Measurements from ENCODE around the gene NLRX1.
"Not testable (repeated sequence)": the region's sequence is repeated elsewhere in the genome, so short reads cannot be mapped to it uniquely, and the experiment has no call there.

Gene NLRX1

GRCh38 chr11:119185981-119186634, 17.6 kb downstream of the NLRX1 start:
- Mint-ChIP-seq H3K9me3 (no peaks in the 10 kb centered on the region), H3K4me3 (no peak overlapping the region), H3K36me3 (ENCODE audit: low read depth) (peaks cover 10% of the 10 kb centered on the region), H3K4me1 (ENCODE audit: low read depth) (no peaks in the 10 kb centered on the region), H3K27ac (no peak overlapping the region), H3K27me3 (ENCODE audit: low read depth) (no peaks in the 10 kb centered on the region)
- no peak for DNase-seq (ENCODE audit: low spot score)

GRCh38 chr11:119187123-119187892, 18.8 kb downstream of the NLRX1 start:
- no peaks in the 10 kb centered on the region for H3K4me1 Mint-ChIP-seq (ENCODE audit: low read depth)
- H3K4me3 Mint-ChIP-seq = no peak overlapping the region
- DNase-seq (ENCODE audit: low spot score) = no peak
- H3K36me3 Mint-ChIP-seq (ENCODE audit: low read depth) = peaks cover 6% of the 10 kb centered on the region
- no peak overlapping the region for H3K27ac Mint-ChIP-seq
- H3K27me3 Mint-ChIP-seq (ENCODE audit: low read depth) = no peaks in the 10 kb centered on the region
- no peaks in the 10 kb centered on the region for H3K9me3 Mint-ChIP-seq

- Mint-ChIP-seq H3K9me3 (no peaks in the 10 kb centered on the region), H3K27ac (no peak overlapping the region), H3K4me1 (ENCODE audit: low read depth) (no peaks in the 10 kb centered on the region), H3K27me3 (ENCODE audit: low read depth) (no peaks in the 10 kb centered on the region), H3K36me3 (ENCODE audit: low read depth) (peaks cover 5% of the 10 kb centered on the region), H3K4me3 (no peak overlapping the region)
- no peak for DNase-seq (ENCODE audit: low spot score)
These were observed 19.5 kb downstream of the NLRX1 start for GRCh38 chr11:119188067-119188466.

- no peaks in the 10 kb centered on the region for H3K27me3 Mint-ChIP-seq (ENCODE audit: low read depth)
- peaks cover 2% of the 10 kb centered on the region for H3K36me3 Mint-ChIP-seq (ENCODE audit: low read depth)
- no peak overlapping the region for H3K4me3 Mint-ChIP-seq
- no peak overlapping the region for H3K27ac Mint-ChIP-seq
- no peaks in the 10 kb centered on the region for H3K9me3 Mint-ChIP-seq
- DNase-seq (ENCODE audit: low spot score) = no peak
- no peaks in the 10 kb centered on the region for H3K4me1 Mint-ChIP-seq (ENCODE audit: low read depth)
These were observed 20.4 kb downstream of the NLRX1 start for GRCh38 chr11:119188887-119189286.

GRCh38 chr11:119189393-119189792, 20.9 kb downstream of the NLRX1 start:
- Mint-ChIP-seq H3K27me3 (ENCODE audit: low read depth) (no peaks in the 10 kb centered on the region), H3K4me3 (no peak overlapping the region), H3K36me3 (ENCODE audit: low read depth) (no peaks in the 10 kb centered on the region), H3K4me1 (ENCODE audit: low read depth) (no peaks in the 10 kb centered on the region), H3K9me3 (no peaks in the 10 kb centered on the region), H3K27ac (no peak overlapping the region)
- DNase-seq (ENCODE audit: low spot score) = no peak

GRCh38 chr11:119190531-119190930, 22.0 kb downstream of the NLRX1 start:
- no peaks in the 10 kb centered on the region for H3K36me3 Mint-ChIP-seq (ENCODE audit: low read depth)
- H3K9me3 Mint-ChIP-seq = no peaks in the 10 kb centered on the region
- no peak overlapping the region for H3K27ac Mint-ChIP-seq
- H3K4me3 Mint-ChIP-seq = no peak overlapping the region
- H3K4me1 Mint-ChIP-seq (ENCODE audit: low read depth) = no peaks in the 10 kb centered on the region
- DNase-seq (ENCODE audit: low spot score) = no peak
- H3K27me3 Mint-ChIP-seq (ENCODE audit: low read depth) = peaks cover 3% of the 10 kb centered on the region

- not testable (repeated sequence) for H3K27ac Mint-ChIP-seq; H3K4me1 Mint-ChIP-seq (ENCODE audit: low read depth); H3K27me3 Mint-ChIP-seq (ENCODE audit: low read depth); H3K36me3 Mint-ChIP-seq (ENCODE audit: low read depth); DNase-seq (ENCODE audit: low spot score); H3K9me3 Mint-ChIP-seq; H3K4me3 Mint-ChIP-seq
These were observed 22.7 kb downstream of the NLRX1 start for GRCh38 chr11:119191265-119191664.

- Mint-ChIP-seq H3K9me3 (no peaks in the 10 kb centered on the region), H3K36me3 (ENCODE audit: low read depth) (no peaks in the 10 kb centered on the region), H3K4me3 (no peak overlapping the region), H3K27ac (no peak overlapping the region), H3K4me1 (ENCODE audit: low read depth) (peaks cover 6% of the 10 kb centered on the region), H3K27me3 (ENCODE audit: low read depth) (peaks cover 3% of the 10 kb centered on the region)
- DNase-seq (ENCODE audit: low spot score) = no peak
These were observed 23.6 kb downstream of the NLRX1 start for GRCh38 chr11:119192111-119192510.

- Mint-ChIP-seq H3K27ac (no peak overlapping the region), H3K36me3 (ENCODE audit: low read depth) (no peaks in the 10 kb centered on the region), H3K27me3 (ENCODE audit: low read depth) (peaks cover 3% of the 10 kb centered on the region), H3K9me3 (no peaks in the 10 kb centered on the region), H3K4me1 (ENCODE audit: low read depth) (peaks cover 6% of the 10 kb centered on the region), H3K4me3 (no peak overlapping the region)
- DNase-seq (ENCODE audit: low spot score) = no peak
These were observed 24.5 kb downstream of the NLRX1 start for GRCh38 chr11:119193001-119193400.

GRCh38 chr11:119193626-119194025, 25.1 kb downstream of the NLRX1 start:
- no peak for DNase-seq (ENCODE audit: low spot score)
- H3K36me3 Mint-ChIP-seq (ENCODE audit: low read depth) = no peaks in the 10 kb centered on the region
- H3K27ac Mint-ChIP-seq = no peak overlapping the region
- no peaks in the 10 kb centered on the region for H3K9me3 Mint-ChIP-seq
- H3K4me3 Mint-ChIP-seq = no peak overlapping the region
- H3K27me3 Mint-ChIP-seq (ENCODE audit: low read depth) = peaks cover 3% of the 10 kb centered on the region
- peaks cover 6% of the 10 kb centered on the region for H3K4me1 Mint-ChIP-seq (ENCODE audit: low read depth)

- Mint-ChIP-seq H3K4me1 (ENCODE audit: low read depth) (peaks cover 6% of the 10 kb centered on the region), H3K9me3 (no peaks in the 10 kb centered on the region), H3K4me3 (no peak overlapping the region), H3K36me3 (ENCODE audit: low read depth) (no peaks in the 10 kb centered on the region), H3K27me3 (ENCODE audit: low read depth) (peaks cover 3% of the 10 kb centered on the region), H3K27ac (no peak overlapping the region)
- no peak for DNase-seq (ENCODE audit: low spot score)
These were observed 26.4 kb downstream of the NLRX1 start for GRCh38 chr11:119194811-119195440.

- no peak for DNase-seq (ENCODE audit: low spot score)
- no peak overlapping the region for H3K4me3 Mint-ChIP-seq
- H3K4me1 Mint-ChIP-seq (ENCODE audit: low read depth) = peaks cover 6% of the 10 kb centered on the region
- no peak overlapping the region for H3K27ac Mint-ChIP-seq
- H3K36me3 Mint-ChIP-seq (ENCODE audit: low read depth) = no peaks in the 10 kb centered on the region
- peaks cover 3% of the 10 kb centered on the region for H3K27me3 Mint-ChIP-seq (ENCODE audit: low read depth)
- H3K9me3 Mint-ChIP-seq = no peaks in the 10 kb centered on the region
These were observed 27.2 kb downstream of the NLRX1 start for GRCh38 chr11:119195680-119196079.

- Mint-ChIP-seq H3K4me3 (no peak overlapping the region), H3K9me3 (no peaks in the 10 kb centered on the region), H3K27me3 (ENCODE audit: low read depth) (peaks cover 3% of the 10 kb centered on the region), H3K27ac (no peak overlapping the region), H3K4me1 (ENCODE audit: low read depth) (peaks cover 6% of the 10 kb centered on the region), H3K36me3 (ENCODE audit: low read depth) (no peaks in the 10 kb centered on the region)
- DNase-seq (ENCODE audit: low spot score) = peak; percentile 50
These were observed 28.4 kb downstream of the NLRX1 start for GRCh38 chr11:119196833-119197483.

GRCh38 chr11:119198925-119199324, 30.4 kb downstream of the NLRX1 start:
- Mint-ChIP-seq H3K27ac (no peak overlapping the region), H3K27me3 (ENCODE audit: low read depth) (peaks cover 3% of the 10 kb centered on the region), H3K9me3 (no peaks in the 10 kb centered on the region), H3K4me3 (no peak overlapping the region), H3K36me3 (ENCODE audit: low read depth) (no peaks in the 10 kb centered on the region), H3K4me1 (ENCODE audit: low read depth) (peaks cover 6% of the 10 kb centered on the region)
- no peak for DNase-seq (ENCODE audit: low spot score)

Data from T-helper 2 cell treated with Interferon-gamma antibody and Interleukin-4, amounts not matched to agents 5 μg/mL and 100 μg/mL, for 36 hours (primary cell).